Activated CD8-positive, alpha-beta T cell treated with anti-CD3 and anti-CD28 coated beads for 36 hours (primary cell): Measurements from ENCODE around the gene DOCK6. TPM values are rescaled to one million over a fixed set of nuclear protein-coding genes. Genes with fewer than 3 reads are reported as not detected.

Experiments
- ATAC-seq: fragments of 200-7000 bp; cut with Tn5 transposase; one replicate; pipeline ENCODE4 v1.10.0; 2021; ENCODE audit warnings: mild to moderate bottlenecking, moderate library complexity
- CTCF ChIA-PET: fragments of 350-600 bp; sonication (Branson Sonifier 250); formaldehyde crosslinking; loops from one replicate; lab custom pipeline; 2021; ENCODE audit warnings: antibody characterized with exemption; lab: Charles Lee
- POLR2A ChIA-PET: fragments of 350-600 bp; sonication (Branson Sonifier 250); formaldehyde crosslinking; loops from one replicate; lab custom pipeline; 2021; ENCODE audit warnings: antibody characterized with exemption; lab: Charles Lee
- DNase-seq: peaks from one replicate; pipeline ENCODE4 v3.0.0-alpha.2; 2020
- H3K27ac Mint-ChIP-seq: one replicate; pipeline ENCODE4 v1.8.0; 2021; ENCODE audit warnings: mild to moderate bottlenecking, mixed read lengths
- H3K27me3 Mint-ChIP-seq: one replicate; pipeline ENCODE4 v1.8.0; 2021; ENCODE audit warnings: mixed read lengths
- H3K36me3 Mint-ChIP-seq: one replicate; pipeline ENCODE4 v1.8.0; 2021; ENCODE audit warnings: low read depth, mixed read lengths
- H3K4me1 Mint-ChIP-seq: one replicate; pipeline ENCODE4 v1.8.0; 2021; ENCODE audit warnings: low read depth, mixed read lengths
- H3K4me3 Mint-ChIP-seq: one replicate; pipeline ENCODE4 v1.8.0; 2021; ENCODE audit warnings: mild to moderate bottlenecking, moderate library complexity, mixed read lengths
- H3K9me3 Mint-ChIP-seq: one replicate; pipeline ENCODE4 v1.8.0; 2021; ENCODE audit warnings: mixed read lengths
- intact Hi-C: fragments of 100-400 bp; cut with micrococcal nuclease; formaldehyde crosslinking; loops from one replicate; pipeline ENCODE4 v1.10.0; 2022
- total RNA-seq, 2 experiments: library from RNA; stranded (reverse); gene quantifications; one replicate each; pipeline ENCODE4 v1.2.3, GENCODE V29; 2021
- TF ChIP-seq, protein P1 (sequence below): fragments of 200-600 bp; IDR thresholded peaks from one replicate; pipeline ENCODE4 v1.8.0; 2022; ENCODE audit warnings: antibody characterized with exemption, mild to moderate bottlenecking

DOCK6 gene
- total RNA-seq, 2 experiments from 2014 or later, result 4.5 to 7.9 TPM

DNA sequence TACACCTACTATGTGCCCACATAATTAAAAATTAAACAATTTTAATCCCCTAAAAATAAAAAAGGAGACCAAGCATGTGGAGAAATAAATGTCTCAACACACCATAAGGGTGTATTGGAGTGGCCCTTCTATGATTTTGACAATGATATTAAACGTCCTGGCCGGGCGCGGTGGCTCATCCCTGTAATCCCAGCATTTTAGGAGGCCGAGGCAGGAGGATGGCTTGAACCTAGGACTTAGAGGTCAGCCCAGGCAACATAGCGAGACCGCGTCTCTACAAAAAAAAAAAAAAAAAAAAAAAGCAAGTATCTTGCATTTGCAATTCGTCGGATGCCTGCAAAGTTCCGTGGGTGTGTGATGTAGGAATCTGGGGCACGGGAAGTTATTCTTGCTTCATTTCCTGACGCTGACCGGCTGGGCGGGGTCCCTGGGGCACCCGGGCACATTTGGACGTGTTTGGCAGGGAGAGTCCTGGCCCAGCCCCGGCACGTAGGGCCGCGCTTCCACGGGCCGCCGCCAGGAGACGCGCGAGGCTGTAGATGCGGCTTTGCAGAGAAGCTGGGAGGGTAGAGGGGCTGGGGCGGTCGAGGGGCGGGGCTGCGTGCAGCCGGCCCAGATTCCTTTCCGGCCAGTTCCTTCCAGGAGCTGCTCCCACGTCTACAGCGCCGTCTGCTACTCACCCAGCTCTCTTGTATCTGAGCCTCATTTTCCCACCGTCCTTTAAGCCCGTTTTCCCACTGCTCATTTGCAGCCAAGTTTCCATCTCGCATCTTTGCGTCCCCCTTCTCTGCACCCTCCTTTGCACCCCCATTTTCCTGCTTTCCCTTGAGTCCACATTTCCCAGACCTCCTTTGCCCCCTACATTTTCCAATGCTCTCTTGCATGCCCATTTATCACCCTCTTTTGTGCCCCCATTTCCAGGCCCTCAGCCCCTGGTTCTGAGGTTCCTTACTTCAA is 31.4 kb upstream of the DOCK6 start:
- ATAC-seq (peak; percentile 100), DNase-seq (peak; percentile 91)
- Mint-ChIP-seq H3K9me3 (no peaks in the 10 kb centered on the region), H3K4me3 (peak overlapping the region; percentile 47), H3K4me1 (peaks cover 10% of the 10 kb centered on the region), H3K27me3 (peaks cover 19% of the 10 kb centered on the region), H3K36me3 (no peaks in the 10 kb centered on the region), H3K27ac (no peak overlapping the region)
- intact Hi-C loops, result loop anchor here (10.0 kb wide), 1 partner anchor 181 kb away; no protein-coding TSS in a partner anchor
- TF ChIP-seq, protein P1, sequence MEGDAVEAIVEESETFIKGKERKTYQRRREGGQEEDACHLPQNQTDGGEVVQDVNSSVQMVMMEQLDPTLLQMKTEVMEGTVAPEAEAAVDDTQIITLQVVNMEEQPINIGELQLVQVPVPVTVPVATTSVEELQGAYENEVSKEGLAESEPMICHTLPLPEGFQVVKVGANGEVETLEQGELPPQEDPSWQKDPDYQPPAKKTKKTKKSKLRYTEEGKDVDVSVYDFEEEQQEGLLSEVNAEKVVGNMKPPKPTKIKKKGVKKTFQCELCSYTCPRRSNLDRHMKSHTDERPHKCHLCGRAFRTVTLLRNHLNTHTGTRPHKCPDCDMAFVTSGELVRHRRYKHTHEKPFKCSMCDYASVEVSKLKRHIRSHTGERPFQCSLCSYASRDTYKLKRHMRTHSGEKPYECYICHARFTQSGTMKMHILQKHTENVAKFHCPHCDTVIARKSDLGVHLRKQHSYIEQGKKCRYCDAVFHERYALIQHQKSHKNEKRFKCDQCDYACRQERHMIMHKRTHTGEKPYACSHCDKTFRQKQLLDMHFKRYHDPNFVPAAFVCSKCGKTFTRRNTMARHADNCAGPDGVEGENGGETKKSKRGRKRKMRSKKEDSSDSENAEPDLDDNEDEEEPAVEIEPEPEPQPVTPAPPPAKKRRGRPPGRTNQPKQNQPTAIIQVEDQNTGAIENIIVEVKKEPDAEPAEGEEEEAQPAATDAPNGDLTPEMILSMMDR, result peak; percentile 98
- CTCF ChIA-PET, result interaction anchor here (0.6 to 2.0 kb wide), 17 partner anchors 10 to 189 kb away, joined by 3 to 12 read pairs (median 3); partner anchors contain the start of genes CCDC159, SWSAP1 and TMEM205
- POLR2A ChIA-PET, result no interaction called here

DNA sequence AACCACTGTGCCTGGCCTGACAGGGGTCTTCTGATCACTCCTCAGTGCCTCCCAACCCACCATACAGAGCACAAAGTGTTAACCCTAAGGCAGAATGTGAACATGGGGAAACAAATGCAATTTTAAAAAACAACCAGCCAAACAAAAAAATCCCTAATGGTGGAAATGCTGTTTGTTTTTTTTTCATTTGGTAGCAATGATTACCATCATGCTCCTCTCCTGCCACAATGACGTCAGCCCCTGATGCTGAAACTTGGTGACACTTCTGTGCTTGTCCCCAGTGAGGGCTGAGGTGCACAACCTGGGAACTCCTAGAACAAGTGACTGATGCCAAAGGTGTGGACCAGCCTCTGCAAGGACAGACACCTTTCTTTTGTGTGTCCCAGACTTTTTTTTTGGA is 29.7 kb upstream of the DOCK6 start:
- no peaks in the 10 kb centered on the region for H3K9me3 Mint-ChIP-seq
- ATAC-seq (no peak), DNase-seq (peak; percentile 25)
- ChIA-PET CTCF (interaction anchor here (1.6 kb wide), 1 partner anchor 154 kb away, joined by 4 read pairs; no protein-coding TSS in a partner anchor), POLR2A (interaction anchor here (1.1 kb wide), 1 partner anchor 11 kb away, joined by 3 read pairs; no protein-coding TSS in a partner anchor)
- H3K27me3 Mint-ChIP-seq, result peaks cover 23% of the 10 kb centered on the region
- intact Hi-C loops, result loop anchor here (10.0 kb wide), 1 partner anchor 183 kb away; no protein-coding TSS in a partner anchor
- TF ChIP-seq, protein P1, result no peak
- H3K36me3 Mint-ChIP-seq, result no peaks in the 10 kb centered on the region
- peaks cover 10% of the 10 kb centered on the region for H3K4me1 Mint-ChIP-seq
- no peak overlapping the region for H3K4me3 Mint-ChIP-seq
- no peak overlapping the region for H3K27ac Mint-ChIP-seq

DNA sequence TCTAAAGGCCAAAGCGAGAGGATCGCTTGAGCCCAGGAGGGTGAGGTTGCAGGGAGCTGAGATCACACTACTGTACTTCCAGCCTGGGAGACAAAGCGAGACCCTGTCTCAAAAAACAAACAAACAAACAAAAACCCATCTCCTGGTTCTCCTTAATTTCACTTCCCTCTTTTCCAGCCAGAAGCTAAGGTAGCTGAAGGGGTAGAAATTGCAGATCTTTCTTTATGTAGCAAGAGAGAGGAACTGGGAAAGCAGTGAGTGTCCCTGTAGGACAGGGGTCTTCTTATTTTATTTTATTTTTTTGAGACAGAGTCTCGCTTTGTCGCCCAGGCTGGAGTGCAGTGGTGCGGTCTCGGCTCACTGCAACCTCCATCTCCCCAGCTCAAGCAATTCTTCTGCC is 29.1 kb upstream of the DOCK6 start:
- CTCF ChIA-PET, result interaction anchor here (1.6 kb wide), 1 partner anchor 155 kb away, joined by 4 read pairs; no protein-coding TSS in a partner anchor

DNA sequence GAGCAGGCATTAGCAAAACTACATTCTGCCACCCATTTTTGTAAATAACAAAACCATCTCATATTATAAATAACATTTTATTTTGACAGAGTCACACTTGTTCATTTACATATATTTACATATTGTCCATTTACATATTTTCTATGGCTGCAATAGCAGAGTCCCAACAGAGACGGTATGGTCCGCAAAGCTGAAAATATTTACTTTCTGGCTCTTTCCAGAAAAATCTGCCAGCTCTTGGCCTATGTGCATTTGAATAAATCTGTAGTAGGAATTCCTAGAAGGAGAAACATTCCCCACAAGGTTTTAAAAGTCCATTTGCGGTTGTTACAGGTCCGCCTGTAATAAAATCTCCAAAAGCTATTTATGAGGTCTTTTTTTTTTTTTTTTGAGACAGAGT is 27.9 kb upstream of the DOCK6 start:
- TF ChIP-seq, protein P1, result no peak
- ChIA-PET POLR2A (no interaction called here), CTCF (interaction anchor here (1.0 to 1.6 kb wide), 2 partner anchors 90 to 192 kb away, joined by 3 to 4 read pairs; no protein-coding TSS in a partner anchor)
- Mint-ChIP-seq H3K4me3 (no peak overlapping the region), H3K36me3 (no peaks in the 10 kb centered on the region), H3K4me1 (peaks cover 10% of the 10 kb centered on the region), H3K9me3 (no peaks in the 10 kb centered on the region), H3K27me3 (peaks cover 24% of the 10 kb centered on the region), H3K27ac (no peak overlapping the region)
- no peak for DNase-seq
- no peak for ATAC-seq
- intact Hi-C loops, result loop anchor here (10.0 kb wide), 1 partner anchor 185 kb away; no protein-coding TSS in a partner anchor

More for the DNA sequence above, 29.1 kb upstream of the DOCK6 start:
- peaks cover 10% of the 10 kb centered on the region for H3K4me1 Mint-ChIP-seq
- no peak for DNase-seq
- peaks cover 24% of the 10 kb centered on the region for H3K27me3 Mint-ChIP-seq
- TF ChIP-seq, protein P1, result no peak
- ATAC-seq, result no peak
- H3K27ac Mint-ChIP-seq, result no peak overlapping the region
- no peaks in the 10 kb centered on the region for H3K36me3 Mint-ChIP-seq
- H3K9me3 Mint-ChIP-seq, result no peaks in the 10 kb centered on the region
- POLR2A ChIA-PET, result interaction anchor here (1.1 kb wide), 1 partner anchor 11 kb away, joined by 3 read pairs; no protein-coding TSS in a partner anchor
- H3K4me3 Mint-ChIP-seq, result no peak overlapping the region
- intact Hi-C loops, result loop anchor here (10.0 kb wide), 1 partner anchor 183 kb away; no protein-coding TSS in a partner anchor
